GM18868 (cell line): ENCODE measurements around the gene ANO1.
"Not testable (repeated sequence)": the region's sequence is repeated elsewhere in the genome, so short reads cannot be mapped to it uniquely, and the experiment has no call there.

Experiments
- ATAC-seq: cut with Tn5 transposase; IDR thresholded peaks from one replicate; pipeline ENCODE4 v1.9.1; 2021; ENCODE audit warnings: mild to moderate bottlenecking, moderate library complexity; ENCODE audit not compliant: unreplicated experiment

The ANO1 gene

GRCh38 chr11:70078095-70078780, at the start of gene ANO1:
TSS of gene ANO1 (plus strand) at chr11:70078317. CDS start at chr11:70078607, 290 bp downstream.
- no peak for ATAC-seq

- no peak for ATAC-seq
Observed at GRCh38 chr11:70029115-70029860, 48.8 kb upstream of the ANO1 start.

- ATAC-seq: no peak
Observed at GRCh38 chr11:70029861-70030380, 48.2 kb upstream of the ANO1 start.

DNA sequence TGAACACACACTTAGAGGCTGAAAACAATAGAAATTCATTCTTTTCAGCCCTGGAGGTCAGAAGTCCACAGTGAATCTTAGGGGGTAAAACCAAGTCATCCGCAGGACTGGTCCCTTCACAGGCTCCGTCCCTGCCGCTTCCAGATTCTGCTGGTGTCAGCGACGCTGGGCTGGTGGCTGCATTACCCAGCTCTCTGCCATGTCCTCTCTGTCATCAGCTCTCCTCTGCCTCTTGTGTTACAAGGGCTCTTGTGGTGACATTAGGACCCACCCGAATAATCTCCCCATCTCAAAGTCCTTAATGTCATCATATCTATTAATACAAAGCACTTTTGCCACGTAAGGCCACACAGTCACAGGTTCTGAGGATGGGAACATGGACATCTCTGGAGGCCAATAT, 47.7 kb upstream of the ANO1 start:
- ATAC-seq: no peak

DNA sequence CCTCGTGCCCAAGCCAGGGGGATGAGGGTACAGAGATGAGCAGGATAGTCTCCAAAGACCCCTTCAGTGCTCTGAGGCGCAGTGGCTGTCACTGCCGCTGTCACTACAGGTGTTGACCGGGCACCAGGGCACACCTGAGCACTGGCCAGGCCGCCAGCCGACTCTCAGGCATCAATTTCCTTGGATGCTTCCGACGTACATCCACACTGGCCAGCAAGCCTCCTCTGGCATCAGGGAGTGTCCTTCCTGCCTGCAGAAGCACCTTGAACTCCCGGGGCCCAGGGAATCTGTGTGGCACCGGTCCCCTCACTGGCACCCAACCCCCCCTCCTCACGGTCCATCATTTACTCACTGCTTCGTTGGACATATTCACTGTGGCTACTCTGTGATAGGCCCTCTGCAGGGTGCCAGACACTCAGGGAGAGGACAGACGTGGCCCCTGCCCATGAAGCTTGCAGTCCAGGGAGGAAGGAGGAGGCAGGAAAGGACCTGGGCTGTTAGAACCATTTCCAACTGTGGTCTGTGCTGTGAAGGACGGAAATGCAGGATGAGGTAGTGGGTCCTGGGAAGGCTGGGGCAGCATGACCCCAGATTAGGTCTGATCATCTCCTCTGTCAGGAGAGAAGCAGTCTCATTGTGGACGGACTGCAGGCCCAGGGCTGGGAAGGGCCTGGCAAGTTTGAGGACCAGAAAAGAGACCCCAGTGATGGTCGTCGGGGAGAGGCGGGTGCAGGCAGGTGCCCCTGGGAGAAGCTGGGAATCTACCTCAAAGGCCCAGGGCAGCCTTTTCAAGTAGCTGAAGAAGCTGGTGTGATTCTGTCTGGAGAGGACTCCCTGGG, 46.3 kb upstream of the ANO1 start:
- no peak for ATAC-seq

DNA sequence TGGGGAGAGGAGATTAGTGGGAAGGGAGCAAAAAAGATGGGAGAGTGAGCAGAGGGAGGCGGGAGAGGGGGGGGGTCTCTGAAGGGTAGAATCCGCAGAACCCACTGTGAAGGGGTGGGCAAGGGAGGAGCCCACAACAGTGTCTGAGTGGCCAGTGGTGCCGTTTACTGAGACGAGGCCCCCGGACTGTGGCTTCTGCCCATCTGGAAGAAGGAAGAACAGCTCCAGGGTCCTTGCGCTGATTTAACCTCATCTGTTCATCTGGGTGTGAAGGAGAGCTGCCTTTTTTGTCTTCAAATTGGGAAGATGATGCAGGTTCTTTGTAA, 45.7 kb upstream of the ANO1 start:
- no peak for ATAC-seq

DNA sequence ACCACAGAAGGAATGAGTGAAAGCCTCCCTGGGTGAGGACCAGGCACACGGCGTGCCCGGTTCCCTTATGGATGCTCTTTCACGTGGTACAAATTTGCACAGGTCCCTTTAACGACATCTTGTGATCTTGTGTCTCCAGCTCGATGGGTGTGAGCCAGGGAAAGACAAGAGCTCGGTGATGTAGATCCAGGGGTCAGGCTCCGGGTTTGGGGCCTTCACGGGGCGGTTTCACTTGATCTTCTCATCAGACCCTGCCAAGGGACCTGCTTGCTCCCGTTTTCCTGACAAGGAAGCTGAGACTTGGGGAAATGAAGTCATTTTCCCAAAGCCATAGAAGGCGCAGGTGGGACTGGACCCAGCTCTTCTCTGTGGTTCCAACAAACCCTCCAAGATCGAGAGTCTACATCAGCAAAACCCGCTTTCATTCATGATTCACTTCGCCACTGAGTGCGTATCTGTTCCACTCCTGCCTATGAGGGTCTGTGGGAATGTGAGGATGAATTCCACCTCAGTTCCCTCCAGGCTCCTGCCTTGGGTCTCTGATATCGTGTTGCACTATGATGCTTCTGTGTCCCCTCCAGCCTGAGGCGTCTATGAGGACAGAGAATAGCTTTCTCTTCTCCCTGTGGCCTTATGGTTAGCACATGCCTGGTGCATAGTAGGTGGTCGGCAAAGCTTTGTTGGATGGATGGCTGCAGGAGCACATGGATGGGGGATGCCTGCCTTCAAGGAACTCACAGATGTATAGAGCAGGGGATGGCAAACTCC, 45.0 kb upstream of the ANO1 start:
- no peak for ATAC-seq

GRCh38 chr11:70033711-70034070, 44.4 kb upstream of the ANO1 start:
- no peak for ATAC-seq

- no peak for ATAC-seq
Observed at GRCh38 chr11:70034740-70035365, 43.3 kb upstream of the ANO1 start.

- not testable (repeated sequence) for ATAC-seq
Observed at GRCh38 chr11:70035665-70036064, 42.5 kb upstream of the ANO1 start.

- ATAC-seq: no peak
Observed at GRCh38 chr11:70036971-70037882, 40.9 kb upstream of the ANO1 start.

- ATAC-seq: no peak
Observed at GRCh38 chr11:70038034-70038834, 39.9 kb upstream of the ANO1 start.

DNA sequence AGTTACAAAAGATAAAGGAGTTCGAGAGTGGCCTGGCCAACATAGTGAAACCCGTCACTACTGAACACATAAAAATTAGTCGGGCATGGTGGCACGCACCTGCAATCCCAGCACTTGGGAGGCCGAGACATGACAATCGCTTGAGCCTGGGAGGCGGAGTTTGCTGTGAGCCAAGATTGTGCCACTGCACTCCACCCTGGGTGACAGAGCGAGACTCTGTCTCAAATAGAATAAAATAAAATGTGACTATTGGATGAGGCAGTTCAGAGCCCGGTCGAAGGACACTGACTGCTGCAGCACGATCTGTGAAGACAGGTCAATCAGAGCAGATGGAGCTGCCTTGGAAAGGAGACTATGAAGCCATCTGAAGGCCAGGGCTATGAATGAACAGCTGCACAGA, 37.7 kb upstream of the ANO1 start:
- no peak for ATAC-seq

DNA sequence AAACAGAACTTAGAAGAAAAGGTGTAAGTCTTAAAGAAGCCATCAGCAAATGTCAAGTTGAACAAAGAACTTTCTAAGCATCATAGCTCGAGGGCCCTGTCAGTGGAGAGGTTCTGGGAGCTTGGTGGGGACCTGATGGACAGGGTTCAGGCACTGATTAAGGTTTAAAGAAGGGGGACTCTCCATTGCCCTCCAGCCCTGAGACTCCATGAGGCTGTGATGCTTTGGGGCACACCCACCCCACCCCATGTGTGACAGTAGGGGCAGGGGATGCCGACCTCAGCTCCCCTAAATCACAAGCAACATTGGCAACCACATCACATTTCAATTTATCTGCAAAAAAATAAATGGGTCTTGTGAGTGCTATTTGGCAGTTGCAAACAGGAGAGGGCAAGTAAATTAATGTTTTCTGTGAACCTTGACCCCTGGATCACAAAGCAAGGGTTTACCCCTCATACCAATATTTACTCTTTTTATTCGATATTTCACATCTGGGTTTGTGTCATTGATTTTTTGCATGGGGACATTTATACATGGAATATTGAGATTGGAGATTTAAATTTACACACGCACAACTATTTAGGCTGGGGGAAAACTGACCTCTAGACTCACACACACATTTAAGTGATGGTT, 37.1 kb upstream of the ANO1 start:
- no peak for ATAC-seq

GRCh38 chr11:70043482-70043881, 34.6 kb upstream of the ANO1 start:
- no peak for ATAC-seq

DNA sequence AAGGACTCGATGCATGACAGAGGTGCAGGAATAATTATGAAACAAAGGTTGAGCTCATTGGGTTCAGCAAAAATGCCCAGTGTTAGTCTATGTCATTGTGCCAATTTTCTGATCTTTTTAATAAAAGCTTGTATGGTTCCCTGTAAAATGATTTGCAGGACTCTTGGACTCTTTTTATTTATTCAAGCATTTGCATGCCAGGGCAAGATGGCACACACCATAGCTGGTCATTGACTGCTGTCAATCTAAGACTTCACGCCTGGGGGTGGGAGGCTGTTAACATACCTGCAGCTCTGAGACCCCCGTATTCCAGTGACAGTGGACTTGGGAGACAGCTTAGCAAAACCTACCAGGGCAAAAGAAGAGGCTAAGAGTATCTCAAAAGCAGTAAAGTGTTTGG, 32.0 kb upstream of the ANO1 start:
- ATAC-seq: no peak

DNA sequence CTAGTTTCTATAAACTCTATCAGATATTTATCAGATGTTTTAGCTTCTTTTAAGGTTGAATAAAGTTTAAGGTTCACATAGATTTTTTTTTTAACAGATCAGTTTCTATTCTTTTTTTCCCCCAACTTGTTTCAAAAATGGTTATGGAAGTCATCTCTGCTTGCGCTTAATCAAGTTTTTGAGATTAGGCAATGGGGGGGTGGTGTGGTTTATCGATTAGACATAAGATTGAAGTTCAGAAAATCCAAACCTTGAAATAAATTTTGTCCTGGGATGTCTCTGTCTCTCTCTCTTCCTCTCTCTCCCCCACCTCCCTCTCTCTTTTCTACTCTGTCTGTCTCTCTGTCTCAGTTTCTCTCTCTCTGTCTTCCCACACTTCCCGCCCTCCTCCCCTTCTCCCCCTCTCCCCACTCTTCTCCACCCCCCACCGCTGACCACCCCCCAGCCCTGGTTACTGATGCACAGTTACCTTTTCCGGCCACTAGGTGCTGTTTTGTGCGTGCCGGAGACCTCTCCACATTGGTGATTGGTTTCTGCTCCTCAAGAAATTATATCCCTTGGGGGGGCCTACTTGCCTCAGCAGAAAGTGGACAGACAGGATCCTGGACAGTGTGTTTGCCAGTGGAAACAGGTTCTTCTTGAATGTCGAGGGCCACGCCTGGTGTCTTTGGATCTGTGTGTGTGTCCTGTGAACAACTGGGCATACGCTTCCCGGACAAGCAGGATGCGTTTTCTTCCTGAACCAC, 29.7 kb upstream of the ANO1 start:
- ATAC-seq: no peak
